Stimulated activated CD4-positive, alpha-beta T cell treated with anti-CD3 and anti-CD28 coated beads, Interleukin-4, amount 100 ng/mL, for 1 hour (primary cell): Measurements from ENCODE around the gene TRPC5OS.

Experiments
- DNase-seq: peaks from one replicate; pipeline ENCODE4 v3.0.0-alpha.2; 2020

The TRPC5OS gene

DNA sequence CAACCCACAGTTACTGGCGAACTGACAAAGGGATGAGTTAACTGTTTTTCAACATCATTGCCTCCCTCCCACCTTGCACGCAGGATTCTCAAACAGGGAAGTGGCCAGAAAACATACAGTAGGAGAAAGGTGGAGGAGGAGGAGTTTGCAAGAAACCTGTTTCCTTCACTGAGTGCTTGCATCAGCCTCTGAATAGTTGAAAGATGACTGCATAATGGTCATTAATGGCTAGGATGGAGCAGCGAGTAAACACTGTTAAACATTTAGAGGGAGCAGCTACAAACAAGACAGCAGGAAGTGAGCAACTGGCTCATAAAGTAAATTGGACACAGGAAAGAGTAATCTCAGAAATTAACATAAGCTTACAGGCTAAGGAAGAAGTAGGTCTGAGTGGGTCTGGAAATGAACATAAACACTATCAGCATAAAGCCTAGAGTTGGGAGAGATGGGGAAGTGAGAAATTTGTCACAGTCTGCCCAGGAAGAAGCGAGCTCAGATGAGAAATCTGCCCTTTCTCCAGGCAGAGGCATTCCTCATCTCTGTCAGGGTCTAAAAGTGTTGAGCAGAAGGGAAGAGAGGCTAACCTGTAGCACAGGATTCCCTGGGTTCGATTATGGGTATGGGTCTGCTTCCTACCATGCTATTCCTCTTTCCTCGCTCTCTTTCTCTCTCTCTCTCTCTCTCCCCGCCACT lies 38.6 kb downstream of the TRPC5OS start:
- DNase-seq, result no peak

DNA sequence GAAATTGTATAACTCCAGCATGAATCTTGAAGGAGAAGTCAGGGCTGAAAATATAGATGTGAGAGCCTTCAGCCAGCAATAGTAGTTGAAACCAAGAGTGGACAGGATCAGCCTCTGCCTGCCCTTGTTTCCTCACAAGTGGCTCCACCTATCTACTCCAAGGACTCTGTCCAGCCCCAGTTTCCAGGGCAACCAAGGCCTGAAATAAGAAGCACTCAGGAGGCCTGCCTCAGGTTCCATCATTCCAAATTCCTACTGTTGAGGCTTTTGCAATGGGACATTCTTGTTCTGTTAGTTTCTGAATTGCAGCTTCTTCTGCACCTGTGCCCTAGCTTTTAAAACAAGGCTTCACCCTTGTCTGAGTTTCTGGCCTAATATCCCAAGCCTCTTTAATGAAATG lies 41.6 kb downstream of the TRPC5OS start:
- no peak for DNase-seq

DNA sequence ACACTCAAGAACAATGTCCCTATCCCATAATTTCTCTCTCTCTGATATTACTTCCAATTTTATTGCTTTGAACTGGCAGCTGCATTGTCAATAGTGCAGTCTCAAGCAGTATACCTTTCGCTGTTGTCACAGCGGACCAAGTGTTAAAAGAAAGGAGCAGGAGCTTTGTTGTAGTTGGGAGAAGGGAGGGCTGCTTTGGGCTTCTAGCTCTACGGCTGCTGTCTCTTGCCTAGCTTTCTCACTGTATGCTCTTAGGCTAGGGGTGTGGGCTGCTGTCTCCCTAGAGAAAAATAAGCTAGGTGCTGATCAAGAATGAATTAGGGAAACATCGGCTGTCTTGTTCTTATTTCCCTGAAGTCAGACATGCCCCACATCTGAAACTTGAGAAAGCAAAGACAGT lies 52.5 kb downstream of the TRPC5OS start:
- no peak for DNase-seq
